T-helper 2 cell treated with Interferon-gamma antibody and Interleukin-4, amounts not matched to agents 100 ng/mL and 5 ng/mL, for 36 hours (primary cell): Measurements from ENCODE around the gene MCC. TPM values are rescaled to one million over a fixed set of nuclear protein-coding genes. Genes with fewer than 3 reads are reported as not detected.

Experiments used
- intact Hi-C: fragments of 100-400 bp; cut with micrococcal nuclease; formaldehyde crosslinking; loops from one replicate; pipeline ENCODE4 v1.15.1; 2023
- total RNA-seq: library from RNA; stranded (reverse); gene quantifications from 2 replicates; pipeline ENCODE4 v1.2.3, GENCODE V29; 2022

MCC gene
- total RNA-seq, 1 donor from 2014 or later: 3.2 TPM

GRCh38 chr5:113253037-113253436, 235.2 kb downstream of the MCC start:
- intact Hi-C loops: no loop called here

- intact Hi-C loops: no loop called here
Observed at GRCh38 chr5:113252066-113252465, 236.2 kb downstream of the MCC start.

- intact Hi-C loops: no loop called here
Observed at GRCh38 chr5:113250341-113250953, 237.8 kb downstream of the MCC start.

- intact Hi-C loops: no loop called here
Observed at GRCh38 chr5:113249206-113249605, 239.0 kb downstream of the MCC start.

GRCh38 chr5:113246361-113246870, 241.8 kb downstream of the MCC start:
- intact Hi-C loops: no loop called here

GRCh38 chr5:113245427-113246225, 242.6 kb downstream of the MCC start:
- intact Hi-C loops: no loop called here

GRCh38 chr5:113244966-113245365, 243.3 kb downstream of the MCC start:
- intact Hi-C loops: no loop called here

- intact Hi-C loops: no loop called here
Observed at GRCh38 chr5:113243349-113243664, 244.9 kb downstream of the MCC start.

GRCh38 chr5:113242481-113243348, 245.5 kb downstream of the MCC start:
- intact Hi-C loops: no loop called here

GRCh38 chr5:113240951-113241726, 247.1 kb downstream of the MCC start:
- intact Hi-C loops: no loop called here

- intact Hi-C loops: no loop called here
Observed at GRCh38 chr5:113240032-113240431, 248.2 kb downstream of the MCC start.

- intact Hi-C loops: no loop called here
Observed at GRCh38 chr5:113237893-113238292, 250.4 kb downstream of the MCC start.

GRCh38 chr5:113236536-113237288, 251.5 kb downstream of the MCC start:
- intact Hi-C loops: no loop called here

GRCh38 chr5:113235884-113236283, 252.4 kb downstream of the MCC start:
- intact Hi-C loops: no loop called here

- intact Hi-C loops: no loop called here
Observed at GRCh38 chr5:113234546-113234945, 253.7 kb downstream of the MCC start.

- intact Hi-C loops: no loop called here
Observed at GRCh38 chr5:113233606-113234005, 254.6 kb downstream of the MCC start.

GRCh38 chr5:113232667-113233066, 255.6 kb downstream of the MCC start:
- intact Hi-C loops: no loop called here

- intact Hi-C loops: no loop called here
Observed at GRCh38 chr5:113232221-113232620, 256.0 kb downstream of the MCC start.

- intact Hi-C loops: no loop called here
Observed at GRCh38 chr5:113231653-113232000, 256.6 kb downstream of the MCC start.
